CD4-positive, alpha-beta T cell treated with Interleukin-15 for 1 hour (primary cell): ENCODE measurements around the gene KRTAP4-6.
"Not testable (repeated sequence)": the region's sequence is repeated elsewhere in the genome, so short reads cannot be mapped to it uniquely, and the experiment has no call there.

Experiments
- DNase-seq: peaks from one replicate; pipeline ENCODE4 v3.0.0-alpha.2; 2020

The KRTAP4-6 gene

GRCh38 chr17:41145261-41145660 lies 4.9 kb upstream of the KRTAP4-6 start:
- DNase-seq: no peak

DNA sequence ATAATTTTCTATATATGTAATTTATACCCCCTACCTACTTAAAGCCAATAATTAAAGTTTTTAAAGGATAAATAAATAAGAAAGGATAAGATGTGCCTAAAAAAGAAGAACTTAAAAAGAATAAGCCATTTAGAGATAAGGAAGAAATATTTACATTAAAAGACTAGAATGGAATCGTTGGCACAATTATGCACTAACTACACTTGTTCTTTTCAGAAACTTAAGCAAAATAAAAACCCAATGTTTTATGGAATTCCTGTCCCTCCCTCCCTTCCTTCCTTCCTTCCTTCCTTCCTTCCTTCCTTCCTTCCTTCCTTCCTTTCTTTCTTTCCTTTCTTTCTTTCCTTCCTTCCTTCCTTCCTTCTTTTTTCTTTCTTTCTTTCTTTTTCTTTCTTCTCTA lies 4.5 kb upstream of the KRTAP4-6 start:
- DNase-seq: no peak

GRCh38 chr17:41141361-41141760 lies 1.0 kb upstream of the KRTAP4-6 start:
- DNase-seq: no peak

- DNase-seq: not testable (repeated sequence)
These were observed 479 bp downstream of the KRTAP4-6 start for GRCh38 chr17:41139865-41140264.

GRCh38 chr17:41133880-41134735 lies 6.2 kb downstream of the KRTAP4-6 start:
- DNase-seq: no peak

DNA sequence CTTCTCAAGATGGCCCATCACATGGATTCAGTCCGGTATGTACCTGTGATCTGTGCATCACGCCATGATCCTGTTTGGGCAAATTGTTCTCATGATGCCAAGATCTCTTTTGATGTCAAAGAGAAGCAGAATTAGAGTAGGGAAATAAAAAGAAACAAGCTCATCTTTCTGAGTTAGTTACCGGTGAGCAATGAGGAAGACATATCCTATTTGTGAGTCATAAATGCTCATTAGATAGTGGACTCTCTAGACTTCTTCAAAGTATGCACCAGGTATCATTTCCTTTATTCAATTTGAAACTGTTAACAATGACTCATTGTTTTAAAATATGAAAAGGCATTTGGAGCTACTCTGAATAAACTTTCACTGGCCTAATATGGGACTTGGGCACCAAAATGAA lies 8.4 kb downstream of the KRTAP4-6 start:
- no peak for DNase-seq

DNA sequence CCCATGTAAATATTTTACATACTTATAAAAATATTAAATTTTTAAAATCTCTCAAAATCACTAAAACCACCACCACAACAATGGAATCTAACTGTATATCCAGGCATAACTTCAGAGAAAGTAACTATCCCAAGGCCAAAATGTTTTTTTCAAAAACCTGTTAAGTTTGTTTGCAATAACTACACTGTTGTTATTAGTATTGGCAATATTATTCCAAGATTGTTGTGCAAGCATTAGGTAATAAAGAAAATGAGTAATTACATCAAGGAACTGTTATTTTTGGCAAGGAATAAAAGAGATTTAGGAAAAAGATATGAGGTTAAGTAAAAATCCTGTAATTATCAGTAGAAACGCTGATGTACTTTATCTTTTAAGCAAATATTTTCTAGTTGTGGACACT lies 13.0 kb downstream of the KRTAP4-6 start:
- no peak for DNase-seq

DNA sequence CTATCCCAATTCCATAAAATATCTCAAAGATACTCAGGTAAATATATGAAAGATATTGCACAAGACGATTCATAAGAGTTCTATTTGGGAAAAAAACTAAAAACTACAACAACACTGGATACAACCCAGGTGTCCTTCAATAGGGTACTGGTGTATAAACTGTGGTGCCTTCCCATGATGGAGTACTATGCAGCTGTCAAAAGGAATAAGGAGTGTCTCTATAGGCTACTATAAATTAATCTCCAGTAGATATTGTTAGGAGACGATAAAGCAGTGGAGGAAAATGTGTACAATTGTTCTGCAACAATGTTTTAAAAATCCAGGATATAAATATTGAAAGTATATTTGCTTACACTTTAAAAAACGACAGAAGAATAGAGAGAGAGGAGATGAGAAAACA lies 13.9 kb downstream of the KRTAP4-6 start:
- no peak for DNase-seq

GRCh38 chr17:41125064-41125463 lies 15.3 kb downstream of the KRTAP4-6 start:
- DNase-seq: no peak

- DNase-seq: not testable (repeated sequence)
These were observed 16.4 kb downstream of the KRTAP4-6 start, which contains the start of gene KRTAP4-12 for GRCh38 chr17:41123991-41124371. KRTAP4-12 (minus strand) TSS chr17:41124182; CDS start chr17:41124122, 60 bp downstream.

- not testable (repeated sequence) for DNase-seq
These were observed 16.9 kb downstream of the KRTAP4-6 start for GRCh38 chr17:41123292-41123990.

GRCh38 chr17:41121742-41122141 lies 18.6 kb downstream of the KRTAP4-6 start:
- no peak for DNase-seq

- peak; percentile 17 for DNase-seq
These were observed 20.4 kb downstream of the KRTAP4-6 start for GRCh38 chr17:41119696-41120690.

DNA sequence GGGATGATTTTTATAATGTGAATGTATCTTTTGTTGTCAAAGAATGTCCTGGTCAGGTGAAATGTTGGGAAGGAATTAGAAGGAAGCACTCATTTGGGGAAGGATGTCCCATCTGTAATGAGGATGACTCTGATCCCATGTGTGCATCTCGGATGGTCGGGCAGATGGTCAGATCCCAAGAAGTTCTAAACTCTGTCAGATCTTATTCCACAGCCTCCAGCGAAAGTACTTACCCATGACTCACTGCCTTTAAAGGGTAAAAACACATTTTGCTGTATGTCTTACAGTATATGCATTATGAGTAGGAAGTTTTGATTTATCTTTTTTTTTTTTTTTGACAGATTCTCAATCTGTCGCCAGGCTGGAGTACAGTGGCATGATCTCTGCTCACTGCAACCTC lies 21.6 kb downstream of the KRTAP4-6 start:
- DNase-seq: no peak

DNA sequence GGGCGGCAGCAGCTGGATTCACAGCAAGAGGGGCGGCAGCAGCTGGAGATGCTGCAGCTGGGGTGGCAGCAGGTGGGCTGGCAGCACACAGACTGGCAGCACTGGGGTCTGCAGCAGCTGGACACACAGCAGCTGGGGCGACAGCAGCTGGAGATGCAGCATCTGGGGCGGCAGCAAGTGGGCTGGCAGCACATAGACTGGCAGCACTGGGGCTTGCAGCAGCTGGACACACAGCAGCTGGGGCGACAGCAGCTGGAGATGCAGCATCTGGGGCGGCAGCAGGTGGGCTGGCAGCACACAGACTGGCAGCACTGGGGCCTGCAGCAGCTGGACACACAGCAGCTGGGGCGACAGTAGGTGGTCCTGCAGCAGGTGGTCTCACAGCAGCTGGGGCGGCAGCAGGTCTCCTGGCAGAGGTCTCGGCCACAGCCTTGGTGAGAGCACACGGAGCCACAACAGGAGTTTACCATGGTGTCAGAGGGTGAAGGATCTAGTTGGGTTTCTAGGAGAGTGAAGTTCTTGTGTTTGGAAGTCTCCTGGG lies 22.4 kb downstream of the KRTAP4-6 start, which contains the start of gene KRTAP4-11:
KRTAP4-11 (minus strand) TSS at position 528 of the 541 bp plus-strand sequence; CDS start at position 470, 58 bp downstream.
- not testable (repeated sequence) for DNase-seq

GRCh38 chr17:41116297-41116696 lies 24.0 kb downstream of the KRTAP4-6 start:
- peak; percentile 49 for DNase-seq

GRCh38 chr17:41111151-41111885 lies 29.0 kb downstream of the KRTAP4-6 start:
- DNase-seq: no peak

DNA sequence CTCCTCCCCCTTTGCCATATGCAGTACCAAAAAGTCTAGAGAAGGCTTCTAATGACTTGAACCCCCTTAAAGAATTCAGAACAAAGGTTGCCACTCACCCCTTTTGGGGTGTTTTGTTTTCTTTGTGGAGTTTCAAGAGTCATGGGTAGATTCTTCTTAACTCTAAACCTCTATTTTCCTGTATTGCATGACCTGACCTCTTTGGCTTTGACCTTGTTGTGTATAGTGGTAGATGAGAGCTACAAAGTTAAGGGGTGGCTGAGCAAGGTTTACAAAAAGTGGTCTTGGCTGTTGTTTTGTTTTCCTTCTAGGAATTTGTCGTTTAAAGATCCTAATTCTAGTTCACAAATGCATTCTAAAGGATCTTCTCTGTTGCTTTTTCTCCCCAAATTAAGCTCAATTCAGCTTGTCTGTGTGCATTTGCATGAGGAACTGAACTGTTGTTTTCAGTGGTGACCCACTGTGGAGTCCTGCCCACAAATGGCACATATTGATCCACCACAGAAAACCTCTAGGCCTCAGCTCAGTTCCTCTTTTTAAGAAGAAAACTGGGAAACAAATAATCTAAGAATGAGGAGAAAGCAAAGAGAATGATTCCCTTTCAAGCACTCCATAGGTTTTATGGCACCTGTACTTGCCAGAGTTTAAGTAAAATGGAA lies 31.5 kb downstream of the KRTAP4-6 start:
- DNase-seq: not testable (repeated sequence)

DNA sequence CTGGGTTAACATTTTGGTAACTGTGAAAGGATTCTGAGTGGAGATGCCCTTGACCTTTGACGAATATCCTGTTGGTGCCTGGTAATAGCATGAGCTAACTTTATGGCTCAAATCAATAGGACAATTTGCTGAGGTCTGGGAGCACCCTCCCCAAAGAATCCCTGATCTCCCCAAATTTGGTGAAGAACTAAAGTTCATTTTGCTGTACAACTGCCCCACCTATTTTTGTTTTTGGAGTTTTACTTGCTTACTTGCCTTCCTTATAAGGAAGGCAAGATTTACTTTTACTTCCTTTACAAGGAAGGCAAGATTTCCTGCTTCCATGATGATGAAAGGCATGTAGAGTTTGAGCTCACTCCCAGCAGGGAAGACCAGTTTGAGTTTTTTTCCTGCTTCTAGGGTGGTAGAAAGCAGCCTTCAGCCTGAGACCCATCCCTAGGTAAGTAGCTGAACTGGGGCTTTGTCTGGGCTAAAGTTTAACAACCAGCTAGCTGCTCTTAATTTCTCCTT lies 32.3 kb downstream of the KRTAP4-6 start:
- no peak for DNase-seq

GRCh38 chr17:41105347-41105746 lies 35.0 kb downstream of the KRTAP4-6 start, which contains the start of gene KRTAP4-9:
KRTAP4-9 (plus strand) TSS chr17:41105389; CDS start chr17:41105389, 0 bp downstream.
- DNase-seq: not testable (repeated sequence)
